ENCODE data around the gene STK39.

- TF ChIP-seq ZNF274 (IDR thresholded peaks at IDR 0.05; ENCODE audit: low read depth, low read length) (no peak), YY1 (IDR thresholded peaks at IDR 0.05; ENCODE audit: insufficient read depth, insufficient read length) (no peak), SUZ12 (IDR thresholded peaks at IDR 0.05; ENCODE audit: extremely low read depth, insufficient read depth, insufficient read length) (no peak)
These were observed 184.5 kb downstream of the STK39 start for GRCh38 chr2:168062936-168063335.
